Kidney (tissue), 22 donors: Measurements from ENCODE around the gene CDK2. TPM values are rescaled to one million over a fixed set of nuclear protein-coding genes. Genes with fewer than 3 reads are reported as not detected.
"Not testable (repeated sequence)": the region's sequence is repeated elsewhere in the genome, so short reads cannot be mapped to it uniquely, and the experiment has no call there.

ENCODE experiments used
- DNase-seq, 5 donors: peaks; one replicate each; pipeline ENCODE4 v3.0.0-alpha.2; 2013 to 2020
- FAIRE-seq: peaks from 2 replicates; lab custom pipeline; 2012; peaks lifted over from hg19 to GRCh38; lab: Jason Lieb, UNC
- H3K27ac ChIP-seq, 2 donors: one replicate each; pipeline ENCODE4 v1.7.0; 2013; ENCODE audit warnings: low read depth in 2 of 2, low read length in 2 of 2, inconsistent platforms in 1 of 2
- H3K27me3 ChIP-seq: one replicate; pipeline ENCODE4 v1.7.1; 2013; ENCODE audit warnings: low read length, inconsistent platforms; ENCODE audit not compliant: control insufficient read depth, insufficient read depth
- H3K36me3 ChIP-seq, 3 donors: one replicate each; pipeline versions ENCODE4 v1.7.0 to v1.7.1; 2013; ENCODE audit warnings: low read length in 3 of 3, control low read depth in 1 of 3, inconsistent platforms in 1 of 3; ENCODE audit not compliant: insufficient read depth in 3 of 3, control insufficient read depth in 2 of 3
- H3K4me1 ChIP-seq, 3 donors: one replicate each; pipeline versions ENCODE4 v1.7.0 to v1.7.1; 2013; ENCODE audit warnings: low read length in 3 of 3, inconsistent platforms in 1 of 3, low read depth in 1 of 3; ENCODE audit not compliant: control insufficient read depth in 2 of 3, insufficient read depth in 2 of 3
- H3K4me3 ChIP-seq, 3 donors: one replicate each; pipeline versions ENCODE4 v1.7.0 to v1.8.1; 2013; ENCODE audit warnings: low read length in 3 of 3, control low read depth in 1 of 3, inconsistent platforms in 1 of 3
- H3K9ac ChIP-seq, 3 donors: one replicate each; pipeline versions ENCODE4 v1.7.0 to v1.7.1; 2013; ENCODE audit warnings: low read length in 3 of 3, control low read depth in 1 of 3, inconsistent platforms in 1 of 3
- H3K9me3 ChIP-seq, 3 donors: one replicate each; pipeline versions ENCODE4 v1.7.0 to v1.7.1; 2013; ENCODE audit warnings: low read length in 3 of 3, control low read depth in 1 of 3, inconsistent platforms in 1 of 3; ENCODE audit not compliant: control insufficient read depth in 2 of 3, insufficient read depth in 1 of 3
- intact Hi-C: fragments of 100-400 bp; cut with DNase I; formaldehyde crosslinking; loops from one replicate; pipeline ENCODE4 v1.11.1; 2022
- long read RNA-seq, 10 donors: library from polyadenylated mRNA in 1 of 10; unstranded in 1 of 10; transcript quantifications; one replicate each; pipeline ENCODE4 v2.0.0 and lab custom pipeline, GENCODE V29; 2021 to 2026
- polyA plus RNA-seq: library from polyadenylated mRNA; stranded (reverse); fragments of 350-450 nt; fragmentation: Illumina TruSeq; extraction: RNeasy Lipid Tissue Mini Kit (QIAGEN cat#74804); gene quantifications from one replicate; pipeline ENCODE4 v1.2.3, GENCODE V29; 2014; ENCODE audit warnings: low read depth, low replicate concordance; ENCODE audit not compliant: insufficient read depth
- total RNA-seq: library from RNA; stranded (reverse); fragmentation: NEBNext Ultra II Directional; extraction: Animal tissue kit (Norgen Biotek cat#: 25700); gene quantifications from one replicate; pipeline ENCODE4 v1.2.1, GENCODE V29; 2021
- TF ChIP-seq, protein P1 (sequence below): IDR thresholded peaks from 3 replicates; pipeline ENCODE4 v1.5.1; 2012; ENCODE audit warnings: mild to moderate bottlenecking, moderate library complexity, borderline replicate concordance; ENCODE audit not compliant: insufficient read depth; ENCODE audit errors: extremely low read depth
- donor health status: control.
- donor health status: control.
- donor health status: control.
- donor health status: control.
- donor health status: control.
- donor health status: DM: yes; HTN: yes; CAD: no.
- donor health status: Normal renal cell carcinoma (clear cell type).

CDK2 gene
- 23.2 TPM for total RNA-seq
- 7.6 TPM for polyA plus RNA-seq
- long read RNA-seq, donor 1, partial matches to known transcripts = 0 of 10 reads
- long read RNA-seq, donor 1, other reads (novel, unspliced or antisense) = 0 of 10 reads
- long read RNA-seq, donor 2, partial matches to known transcripts = 42 of 48 reads
- long read RNA-seq, donor 2, other reads (novel, unspliced or antisense) = 0 of 48 reads
- long read RNA-seq, donor 3, transcript CDK2-201 (7 exons, 2,296 nt) = major isoform, 7 of 8 reads
- long read RNA-seq, donor 3, partial matches to known transcripts = 0 of 8 reads
- long read RNA-seq, donor 3, other reads (novel, unspliced or antisense) = 0 of 8 reads
- long read RNA-seq, donor 4, transcript CDK2-201 (7 exons, 2,296 nt) = major isoform, 13 of 42 reads
- long read RNA-seq, donor 4, partial matches to known transcripts = 28 of 42 reads
- long read RNA-seq, donor 4, other reads (novel, unspliced or antisense) = 0 of 42 reads
- long read RNA-seq, donor 5, partial matches to known transcripts = 0 of 2 reads
- long read RNA-seq, donor 5, other reads (novel, unspliced or antisense) = 0 of 2 reads
- long read RNA-seq, donor 6, partial matches to known transcripts = 0 of 7 reads
- long read RNA-seq, donor 6, other reads (novel, unspliced or antisense) = 0 of 7 reads
- long read RNA-seq, donor 7, transcript CDK2-201 (7 exons, 2,296 nt) = major isoform, 19 of 26 reads
- long read RNA-seq, donor 7, partial matches to known transcripts = 1 of 26 reads
- long read RNA-seq, donor 7, other reads (novel, unspliced or antisense) = 2 of 26 reads
- long read RNA-seq, donor 8, partial matches to known transcripts = 0 of 7 reads
- long read RNA-seq, donor 8, other reads (novel, unspliced or antisense) = 0 of 7 reads
- long read RNA-seq, donor 9, partial matches to known transcripts = 0 of 3 reads
- long read RNA-seq, donor 9, other reads (novel, unspliced or antisense) = 0 of 3 reads
- long read RNA-seq, donor 10, transcript CDK2-201 (7 exons, 2,296 nt) = major isoform, 5 of 77 reads
- long read RNA-seq, donor 10, partial matches to known transcripts = 69 of 77 reads
- long read RNA-seq, donor 10, other reads (novel, unspliced or antisense) = 0 of 77 reads

GRCh38 chr12:55966408-55967281 lies at the start of gene CDK2:
Gene CDK2 (plus strand): TSS chr12:55966830. CDS start chr12:55967009, 179 bp downstream.
- no peak for FAIRE-seq
- intact Hi-C loops = no loop called here
- H3K9ac ChIP-seq = peak within 1 kb of the TSS; percentile 66 to 87 (median 66)

GRCh38 chr12:55919032-55919431 lies 47.6 kb upstream of the CDK2 start:
- H3K4me3 ChIP-seq, H3K9me3 ChIP-seq, H3K4me1 ChIP-seq, H3K9ac ChIP-seq, DNase-seq, H3K27ac ChIP-seq, intact Hi-C loops, H3K36me3 ChIP-seq, H3K27me3 ChIP-seq, FAIRE-seq: not testable (repeated sequence)

More at GRCh38 chr12:55966408-55967281, at the start of gene CDK2:
- H3K27ac ChIP-seq = peak within 1 kb of the TSS; percentile 29 to 70
- no peaks in the 10 kb centered on the region for H3K27me3 ChIP-seq
- H3K9me3 ChIP-seq = no peaks in the 10 kb centered on the region
- TF ChIP-seq, protein P1, sequence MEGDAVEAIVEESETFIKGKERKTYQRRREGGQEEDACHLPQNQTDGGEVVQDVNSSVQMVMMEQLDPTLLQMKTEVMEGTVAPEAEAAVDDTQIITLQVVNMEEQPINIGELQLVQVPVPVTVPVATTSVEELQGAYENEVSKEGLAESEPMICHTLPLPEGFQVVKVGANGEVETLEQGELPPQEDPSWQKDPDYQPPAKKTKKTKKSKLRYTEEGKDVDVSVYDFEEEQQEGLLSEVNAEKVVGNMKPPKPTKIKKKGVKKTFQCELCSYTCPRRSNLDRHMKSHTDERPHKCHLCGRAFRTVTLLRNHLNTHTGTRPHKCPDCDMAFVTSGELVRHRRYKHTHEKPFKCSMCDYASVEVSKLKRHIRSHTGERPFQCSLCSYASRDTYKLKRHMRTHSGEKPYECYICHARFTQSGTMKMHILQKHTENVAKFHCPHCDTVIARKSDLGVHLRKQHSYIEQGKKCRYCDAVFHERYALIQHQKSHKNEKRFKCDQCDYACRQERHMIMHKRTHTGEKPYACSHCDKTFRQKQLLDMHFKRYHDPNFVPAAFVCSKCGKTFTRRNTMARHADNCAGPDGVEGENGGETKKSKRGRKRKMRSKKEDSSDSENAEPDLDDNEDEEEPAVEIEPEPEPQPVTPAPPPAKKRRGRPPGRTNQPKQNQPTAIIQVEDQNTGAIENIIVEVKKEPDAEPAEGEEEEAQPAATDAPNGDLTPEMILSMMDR = no peak
- peak; percentile 93 to 97 (median 95) for DNase-seq
- H3K4me1 ChIP-seq = peaks cover 0 to 12% (median 5%) of the 10 kb centered on the region in 3 donors
- peaks cover 0 to 2% (median 0%) of the 10 kb centered on the region in 3 donors for H3K36me3 ChIP-seq
- peak within 1 kb of the TSS; percentile 75 to 87 (median 84) for H3K4me3 ChIP-seq

DNA sequence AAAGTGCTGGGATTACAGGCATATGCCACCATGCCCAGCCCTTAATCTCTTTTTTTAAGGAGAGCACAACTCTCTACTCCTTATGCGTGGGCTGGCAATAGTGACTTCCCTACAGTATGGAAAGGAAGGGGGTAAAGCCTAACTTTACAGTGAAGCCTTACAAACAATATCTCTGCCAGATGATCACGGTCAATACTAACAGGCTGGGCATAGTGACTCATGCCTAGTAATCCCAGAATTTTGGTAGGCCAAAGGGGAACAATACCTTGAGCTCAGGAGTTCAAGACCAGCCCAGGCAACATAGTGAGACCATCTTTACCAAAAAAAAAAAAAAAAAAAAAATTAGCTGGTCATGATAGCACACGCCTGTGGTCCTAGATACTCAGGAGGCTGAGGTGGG lies 44.5 kb upstream of the CDK2 start:
- Histone ChIP-seq H3K36me3 (peaks cover 0 to 3% (median 2%) of the 10 kb centered on the region in 3 donors), H3K4me1 (peaks cover 0 to 6% (median 3%) of the 10 kb centered on the region in 3 donors), H3K27me3 (no peaks in the 10 kb centered on the region), H3K9ac (no peak overlapping the region), H3K4me3 (no peak overlapping the region), H3K9me3 (no peaks in the 10 kb centered on the region), H3K27ac (no peak overlapping the region)
- FAIRE-seq = no peak
- no peak for DNase-seq
- TF ChIP-seq, protein P1 = no peak
- intact Hi-C loops = no loop called here

GRCh38 chr12:55923648-55924047 lies 43.0 kb upstream of the CDK2 start:
- H3K4me3 ChIP-seq, H3K36me3 ChIP-seq, intact Hi-C loops, H3K9ac ChIP-seq, H3K27me3 ChIP-seq, H3K27ac ChIP-seq, DNase-seq, FAIRE-seq, H3K9me3 ChIP-seq: not testable (repeated sequence)
- peaks cover 0 to 10% (median 3%) of the 10 kb centered on the region in 3 donors for H3K4me1 ChIP-seq
